HG03066 (cell line): ENCODE measurements around the gene DSCAM.

ENCODE experiments used
- ATAC-seq: cut with Tn5 transposase; IDR thresholded peaks from one replicate; pipeline ENCODE4 v1.9.1; 2021; ENCODE audit warnings: low read depth; ENCODE audit not compliant: unreplicated experiment

Gene DSCAM

GRCh38 chr21:40117236-40117635 lies 729.7 kb downstream of the DSCAM start:
- ATAC-seq, result no peak

- ATAC-seq, result no peak
Measured at GRCh38 chr21:40115775-40116174, 731.2 kb downstream of the DSCAM start.

GRCh38 chr21:40102682-40103081 lies 744.3 kb downstream of the DSCAM start:
- ATAC-seq, result no peak

- ATAC-seq, result no peak
Measured at GRCh38 chr21:40099809-40100208, 747.1 kb downstream of the DSCAM start.

- no peak for ATAC-seq
Measured at GRCh38 chr21:40095477-40095876, 751.5 kb downstream of the DSCAM start.

- no peak for ATAC-seq
Measured at GRCh38 chr21:40080385-40080784, 766.6 kb downstream of the DSCAM start.

- ATAC-seq, result no peak
Measured at GRCh38 chr21:40074710-40075109, 772.2 kb downstream of the DSCAM start.

GRCh38 chr21:40074198-40074597 lies 772.8 kb downstream of the DSCAM start:
- no peak for ATAC-seq

- no peak for ATAC-seq
Measured at GRCh38 chr21:40073642-40074041, 773.3 kb downstream of the DSCAM start.

GRCh38 chr21:40070871-40071270 lies 776.1 kb downstream of the DSCAM start:
- ATAC-seq, result no peak

- ATAC-seq, result no peak
Measured at GRCh38 chr21:40067751-40068150, 779.2 kb downstream of the DSCAM start.

- no peak for ATAC-seq
Measured at GRCh38 chr21:40066221-40066620, 780.7 kb downstream of the DSCAM start.

GRCh38 chr21:40060083-40060677 lies 786.8 kb downstream of the DSCAM start:
- no peak for ATAC-seq

- ATAC-seq, result no peak
Measured at GRCh38 chr21:40057331-40057730, 789.6 kb downstream of the DSCAM start.

GRCh38 chr21:40056031-40056430 lies 790.9 kb downstream of the DSCAM start:
- ATAC-seq, result no peak

- ATAC-seq, result no peak
Measured at GRCh38 chr21:40054403-40054802, 792.6 kb downstream of the DSCAM start.

GRCh38 chr21:40053007-40053406 lies 794.0 kb downstream of the DSCAM start:
- no peak for ATAC-seq

- no peak for ATAC-seq
Measured at GRCh38 chr21:40052276-40052675, 794.7 kb downstream of the DSCAM start.

- no peak for ATAC-seq
Measured at GRCh38 chr21:40051801-40052200, 795.2 kb downstream of the DSCAM start.

- no peak for ATAC-seq
Measured at GRCh38 chr21:40049931-40050290, 797.0 kb downstream of the DSCAM start.

GRCh38 chr21:40049031-40049930 lies 797.7 kb downstream of the DSCAM start:
- no peak for ATAC-seq
